GM12878 (cell line): ENCODE results near the gene ANKRD11. TPM values are rescaled to one million over a fixed set of nuclear protein-coding genes. Genes with fewer than 3 reads are reported as not detected.

Experiments
- ATAC-seq: fragments of 200-7000 bp; cut with Tn5 transposase; 3 replicates; pipeline ENCODE4 v1.9.1; 2020; ENCODE audit warnings: mild to moderate bottlenecking, moderate library complexity
- BruUV-seq: library from RNA; stranded (reverse); fragments of 400-500 nt; replicated peaks from 2 replicates; lab custom pipeline; 2021; lab: Mats Ljungman, UMichigan
- CTCF ChIA-PET: fragments of 300-600 bp; sonication (Branson Sonifier 250); formaldehyde crosslinking; extraction: SDS; loops from one replicate; lab custom pipeline; 2021; ENCODE audit warnings: inconsistent platforms; lab: Yijun Ruan, JAX
- POLR2A ChIA-PET: fragments of 350-600 bp; formaldehyde crosslinking; extraction: SDS; loops from one replicate; lab custom pipeline; 2021; ENCODE audit warnings: inconsistent platforms; lab: Charles Lee
- RAD21 ChIA-PET: fragments of 300-600 bp; sonication (Branson Sonifier 250); formaldehyde crosslinking; loops from one replicate; lab custom pipeline; 2023; ENCODE audit warnings: antibody characterized with exemption; ENCODE audit not compliant: unreplicated experiment; lab: Charles Lee
- SMC1A ChIA-PET: fragments of 300-600 bp; sonication (Branson Sonifier 250); formaldehyde crosslinking; loops from one replicate; lab custom pipeline; 2023; ENCODE audit not compliant: unreplicated experiment, uncharacterized antibody; lab: Charles Lee
- DNase-seq: peaks from one replicate; pipeline ENCODE4 v3.0.0-alpha.2; 2011; ENCODE audit warnings: low read depth, low spot score
- FAIRE-seq: peaks from 3 replicates; lab custom pipeline; 2011; peaks lifted over from hg19 to GRCh38; lab: Jason Lieb, UNC
- H2AFZ ChIP-seq: 2 replicates; pipeline ENCODE4 v1.6.0; 2011; ENCODE audit warnings: low read depth, low read length, control low read depth; ENCODE audit not compliant: control insufficient read depth
- H3K27ac ChIP-seq: 2 replicates; pipeline ENCODE4 v1.5.1; 2011; ENCODE audit warnings: control low read depth; ENCODE audit not compliant: control insufficient read depth, insufficient read depth
- H3K27me3 ChIP-seq, 2 experiments: replicated peaks in 1 of 2; 2 replicates each; pipeline versions ENCODE4 v1.6.0 to v1.6.1; 2011; ENCODE audit warnings: low read length in 1 of 2; ENCODE audit not compliant: control insufficient read depth in 2 of 2, insufficient read depth in 2 of 2
- H3K36me3 ChIP-seq, 2 experiments: 2 replicates each; pipeline ENCODE4 v1.5.1; 2011; ENCODE audit warnings: low read length in 1 of 2; ENCODE audit not compliant: control insufficient read depth in 2 of 2, insufficient read depth in 2 of 2
- H3K4me1 ChIP-seq: 2 replicates; pipeline ENCODE4 v1.6.1; 2011; ENCODE audit warnings: mild to moderate bottlenecking, low read length, moderate library complexity, mixed read lengths; ENCODE audit not compliant: control insufficient read depth, insufficient read depth
- H3K4me2 ChIP-seq: 2 replicates; pipeline ENCODE4 v1.6.0; 2011; ENCODE audit warnings: control low read depth; ENCODE audit not compliant: control insufficient read depth, insufficient read depth
- H3K4me3 ChIP-seq: fragments of 200-600 bp; sonication (generic); 2 replicates; pipeline ENCODE4 v1.5.1; 2016
- H3K79me2 ChIP-seq: 2 replicates; pipeline ENCODE4 v1.6.0; 2011; ENCODE audit warnings: low read length; ENCODE audit not compliant: control insufficient read depth, insufficient read depth
- H3K9ac ChIP-seq: 2 replicates; pipeline ENCODE4 v1.8.0; 2011; ENCODE audit warnings: low read length, control low read depth, mixed read lengths; ENCODE audit not compliant: control insufficient read depth, insufficient read depth
- H3K9me3 ChIP-seq: replicated peaks from 3 replicates; pipeline ENCODE4 v1.5.1; 2011; ENCODE audit warnings: mild to moderate bottlenecking, low read length; ENCODE audit not compliant: control insufficient read depth, insufficient read depth
- H4K20me1 ChIP-seq: 2 replicates; pipeline ENCODE4 v1.6.0; 2011; ENCODE audit not compliant: control insufficient read depth, insufficient read depth
- EP300 ChIP-seq, 2 experiments: fragments of 150-350 bp in 1 of 2; IDR thresholded peaks; 2 replicates each; pipeline ENCODE4 v1.6.1; 2011 to 2012; ENCODE audit warnings: low read depth in 2 of 2, low read length in 2 of 2, borderline replicate concordance in 1 of 2, improper control_type of control experiment in 1 of 2, inconsistent platforms in 1 of 2; ENCODE audit not compliant: control insufficient read depth in 1 of 2
- GATAD2B ChIP-seq: fragments of 450-650 bp; conservative IDR thresholded peaks from 2 replicates; pipeline ENCODE4 v1.6.1; 2017; ENCODE audit warnings: low read depth, mild to moderate bottlenecking, moderate library complexity
- NBN ChIP-seq: fragments of 450-650 bp; IDR thresholded peaks from 2 replicates; pipeline ENCODE4 v1.6.1; 2016
- PBX3 ChIP-seq: IDR thresholded peaks from 2 replicates; pipeline ENCODE4 v1.6.1; 2011; ENCODE audit warnings: mild to moderate bottlenecking, low read depth, low read length, moderate library complexity; ENCODE audit not compliant: insufficient replicate concordance
- TBL1XR1 ChIP-seq: IDR thresholded peaks from 2 replicates; pipeline ENCODE4 v1.6.1; 2012; ENCODE audit warnings: low read depth, low read length, improper control_type of control experiment
- WGBS: methylation state at CpG from one replicate; pipeline ENCODE4 v1.1.6; 2016; ENCODE audit warnings: low lambda C conversion rate; ENCODE audit not compliant: insufficient replicate concordance, insufficient coverage; ENCODE audit errors: missing lambda C conversion rate; 5-methylcytosine and 5-hydroxymethylcytosine counted together
- in situ Hi-C: fragments of 300-500 bp; cut with MboI; formaldehyde crosslinking; loops from 9 replicates; pipeline ENCODE4 v1.14.3; 2018; ENCODE audit warnings: mixed read lengths
- intact Hi-C: fragments of 100-400 bp; cut with micrococcal nuclease; formaldehyde crosslinking; loops from one replicate; pipeline ENCODE4 v1.14.2; 2022; ENCODE audit not compliant: unreplicated experiment
- polyA plus RNA-seq, 11 experiments: library from polyadenylated mRNA; depleted of rRNA in 4 of 11; unstranded in 6 of 11; stranded (reverse) in 5 of 11; fragments of >200 nt; fragmentation: Nextera tagmentation in 4 of 11; fragmentation: Illumina TruSeq in 1 of 11; extraction: Ambion mirVana in 4 of 11; extraction: Trizol in 1 of 11; gene quantifications; 1 replicate in 1 of 11; 2 replicates in 10 of 11; pipeline versions ENCODE4 v1.2.1 to v1.2.3, GENCODE V29; 2011 to 2016; ENCODE audit warnings: inconsistent platforms in 2 of 11, missing spikeins in 2 of 11, low read depth in 1 of 11
- total RNA-seq, 4 experiments: library from RNA; depleted of rRNA in 3 of 4; stranded (reverse); fragments of >200 nt in 3 of 4; fragmentation: Illumina TruSeq in 1 of 4; extraction: Trizol in 1 of 4; gene quantifications; 2 replicates each; pipeline versions ENCODE4 v1.2.1 to v1.2.3, GENCODE V29; 2013 to 2021
- TF ChIP-seq, protein P1 (sequence below): IDR thresholded peaks from 2 replicates; pipeline ENCODE4 v1.6.1; 2011; ENCODE audit warnings: borderline replicate concordance, low read depth, mild to moderate bottlenecking, moderate library complexity, mixed read lengths, low read length; ENCODE audit not compliant: insufficient read depth; ENCODE audit errors: extremely low read length

The ANKRD11 gene
- total and polyA plus RNA-seq, 10 of the 15 experiments (the other 5 are each of a cell fraction or from before 2014, with no cell fraction given) = 5.1 to 103 (median 27.4) TPM

GRCh38 chr16:89281829-89282228 is 208.5 kb downstream of the ANKRD11 start:
- ATAC-seq (no peak), DNase-seq (no peak), FAIRE-seq (no peak)
- Histone ChIP-seq H3K79me2 (no peaks in the 10 kb centered on the region), H3K9me3 (no peaks in the 10 kb centered on the region), H3K4me2 (no peak overlapping the region), H3K36me3 (peaks cover 23 to 32% of the 10 kb centered on the region in 2 experiments), H3K4me3 (no peak overlapping the region), H3K9ac (no peak overlapping the region), H3K4me1 (no peaks in the 10 kb centered on the region), H3K27me3 (no peaks in the 10 kb centered on the region), H4K20me1 (no peaks in the 10 kb centered on the region), H2AFZ (no peak overlapping the region), H3K27ac (no peak overlapping the region)
- RAD21 ChIA-PET = no interaction called here
- CTCF ChIA-PET = interaction anchor here (0.8 kb wide), 1 partner anchor 43 kb away, joined by 3 read pairs; no protein-coding TSS in a partner anchor
- in situ Hi-C loops = no loop called here
- TF ChIP-seq EP300 (IDR thresholded peaks at IDR 0.05; ENCODE audit: borderline replicate concordance in 1 of 2, control insufficient read depth in 1 of 2, low read depth in 2 of 2, low read length in 2 of 2) (no peak), GATAD2B (no peak), NBN (no peak), TBL1XR1 (no peak), PBX3 (no peak)
- TF ChIP-seq, protein P1, sequence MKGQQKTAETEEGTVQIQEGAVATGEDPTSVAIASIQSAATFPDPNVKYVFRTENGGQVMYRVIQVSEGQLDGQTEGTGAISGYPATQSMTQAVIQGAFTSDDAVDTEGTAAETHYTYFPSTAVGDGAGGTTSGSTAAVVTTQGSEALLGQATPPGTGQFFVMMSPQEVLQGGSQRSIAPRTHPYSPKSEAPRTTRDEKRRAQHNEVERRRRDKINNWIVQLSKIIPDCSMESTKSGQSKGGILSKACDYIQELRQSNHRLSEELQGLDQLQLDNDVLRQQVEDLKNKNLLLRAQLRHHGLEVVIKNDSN = no peak
- no TSS peak for BruUV-seq
- SMC1A ChIA-PET = interaction anchor here (1.3 kb wide), 1 partner anchor 14 kb away, joined by 3 read pairs; no protein-coding TSS in a partner anchor
- WGBS = 97% methylated on average over 19 of the region's 20 CpGs
- POLR2A ChIA-PET = no interaction called here
- intact Hi-C loops = no loop called here
